GM19452 (cell line): ENCODE results near the gene ARL10.
A peak's percentile ranks its signal among the peaks of the same experiment; 100 is the strongest.

ENCODE experiments used
- ATAC-seq: cut with Tn5 transposase; IDR thresholded peaks from one replicate; pipeline ENCODE4 v1.9.1; 2021; ENCODE audit not compliant: unreplicated experiment

ARL10 gene

DNA sequence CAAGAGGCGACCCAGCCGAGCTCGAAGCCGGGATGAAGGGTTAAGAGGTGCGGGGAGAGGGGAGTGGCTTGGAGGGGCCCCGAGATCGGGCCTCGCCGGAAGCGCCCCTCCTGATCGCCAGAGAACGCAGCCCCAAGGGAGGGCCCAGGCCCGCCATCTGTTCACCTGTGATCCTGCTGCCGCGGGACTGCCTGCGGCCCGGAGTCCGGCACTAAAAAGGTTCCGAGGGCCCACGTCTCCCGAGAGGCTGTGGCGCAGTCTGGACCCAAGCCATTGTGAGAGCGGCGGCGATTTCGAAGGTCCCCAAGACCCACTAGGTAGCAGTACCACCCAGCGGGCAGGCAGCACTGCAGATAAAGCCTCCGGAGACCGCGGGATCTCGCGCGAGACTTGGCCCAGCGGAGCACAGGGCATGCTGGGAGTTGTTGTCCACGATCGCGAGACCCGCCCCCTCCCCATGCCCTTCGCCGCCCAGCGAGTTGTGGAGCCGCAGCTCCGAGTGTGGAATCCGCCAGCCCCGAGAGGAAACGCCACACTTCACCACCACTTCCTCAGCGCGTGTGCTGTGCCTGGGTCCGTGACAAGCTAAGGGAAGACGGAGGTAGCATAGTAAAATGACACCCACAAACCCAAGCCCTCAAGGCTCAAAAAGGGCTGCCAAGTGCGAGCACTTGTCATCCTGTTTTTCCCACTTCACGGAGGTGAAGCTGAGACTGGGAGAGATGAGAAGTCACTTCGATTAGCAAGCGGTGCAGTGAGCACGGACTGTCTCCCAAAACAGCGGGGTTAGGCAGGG, 3.7 kb upstream of the ARL10 start, which contains the start of gene KIAA1191:
Gene KIAA1191, minus strand, starts transcription at position 328 of the 796 bp plus-strand sequence. CDS start 2,256 bp downstream, outside the sequence.
- peak; percentile 87 for ATAC-seq

DNA sequence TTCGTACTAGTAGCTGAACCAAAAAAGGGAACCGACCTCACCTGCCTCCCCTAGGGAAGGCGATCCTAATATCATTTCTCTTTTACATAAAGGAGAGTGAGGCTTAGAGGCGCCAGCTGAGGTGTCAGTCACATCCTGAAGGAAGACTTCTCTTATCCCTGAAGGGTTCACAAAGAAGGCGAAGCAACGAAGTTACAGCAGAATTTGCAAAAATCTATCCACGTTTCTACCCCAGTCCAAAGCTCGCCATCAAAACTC, 3.1 kb upstream of the ARL10 start:
- no peak for ATAC-seq

DNA sequence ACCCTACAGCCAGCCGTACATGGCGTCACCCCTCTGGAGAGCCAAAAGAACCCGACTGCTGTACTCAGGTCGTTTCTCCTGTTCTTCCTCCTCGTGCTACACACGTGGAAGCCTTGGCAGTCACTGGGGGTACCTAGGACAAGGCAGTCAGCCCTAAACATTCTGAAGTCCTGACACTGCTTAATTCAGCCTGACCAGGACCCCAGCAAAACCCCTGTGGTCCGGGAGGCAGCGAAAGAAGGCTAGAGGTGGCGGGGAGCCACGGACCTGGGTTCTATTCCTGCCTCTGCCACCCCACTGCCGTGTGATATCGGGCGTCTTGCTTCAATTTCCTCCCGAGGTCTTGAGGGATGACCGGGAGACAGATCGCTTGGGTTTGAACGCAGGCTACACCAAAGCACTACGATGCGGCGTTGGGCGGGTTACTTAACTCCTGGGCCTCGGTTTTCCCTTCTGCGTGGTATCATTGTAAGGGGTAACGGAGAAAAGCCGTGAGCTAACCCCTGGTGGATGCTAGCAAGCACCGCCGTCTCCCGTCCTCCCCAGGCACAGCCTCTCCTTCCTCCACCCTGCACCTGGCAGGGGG, 429 bp upstream of the ARL10 start:
- no peak for ATAC-seq

DNA sequence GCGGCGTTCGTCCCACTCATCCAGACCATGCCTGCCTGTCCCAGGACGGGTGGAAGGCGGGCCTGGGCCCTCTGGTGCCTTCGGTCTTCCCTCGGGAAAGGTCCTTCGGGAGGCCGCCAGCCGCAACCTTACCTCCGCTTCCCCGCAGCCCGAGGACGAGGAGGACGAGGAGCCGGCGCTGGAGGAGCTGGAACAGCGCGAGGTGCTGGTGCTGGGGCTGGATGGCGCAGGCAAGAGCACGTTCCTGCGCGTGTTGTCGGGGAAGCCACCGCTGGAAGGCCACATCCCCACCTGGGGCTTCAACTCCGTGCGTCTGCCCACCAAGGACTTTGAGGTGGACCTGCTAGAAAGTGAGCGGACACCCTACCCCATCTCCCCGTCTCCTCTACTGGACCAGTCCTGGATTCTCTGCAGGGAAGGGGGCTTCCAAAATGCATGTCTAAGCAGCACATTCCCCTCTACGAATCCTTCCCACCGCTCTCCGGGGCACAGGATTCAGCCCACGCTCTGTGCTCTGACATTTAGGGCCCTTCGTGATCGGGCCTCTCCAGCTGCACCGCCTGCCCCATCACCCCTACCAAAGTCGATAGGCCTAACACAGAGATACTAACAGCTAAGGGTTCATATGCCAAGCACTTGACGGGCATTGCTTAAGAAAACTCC, 1.1 kb downstream of the ARL10 start:
- no peak for ATAC-seq

DNA sequence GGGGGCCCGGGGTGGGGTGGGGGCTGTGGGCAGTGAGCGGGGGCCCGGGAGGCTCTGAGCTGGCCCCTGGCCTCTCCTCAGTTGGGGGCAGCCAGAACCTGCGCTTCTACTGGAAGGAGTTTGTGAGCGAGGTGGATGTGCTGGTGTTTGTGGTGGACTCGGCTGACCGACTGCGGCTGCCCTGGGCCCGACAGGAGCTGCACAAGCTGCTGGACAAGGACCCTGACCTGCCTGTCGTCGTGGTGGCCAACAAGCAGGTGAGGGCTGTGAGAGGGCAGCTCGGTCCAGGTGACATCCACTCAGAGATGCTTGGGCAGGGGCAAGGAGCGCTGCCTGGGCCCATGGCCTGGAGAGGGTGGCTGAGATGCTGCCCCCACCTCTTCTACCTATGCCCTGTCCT, 3.4 kb downstream of the ARL10 start:
- no peak for ATAC-seq

DNA sequence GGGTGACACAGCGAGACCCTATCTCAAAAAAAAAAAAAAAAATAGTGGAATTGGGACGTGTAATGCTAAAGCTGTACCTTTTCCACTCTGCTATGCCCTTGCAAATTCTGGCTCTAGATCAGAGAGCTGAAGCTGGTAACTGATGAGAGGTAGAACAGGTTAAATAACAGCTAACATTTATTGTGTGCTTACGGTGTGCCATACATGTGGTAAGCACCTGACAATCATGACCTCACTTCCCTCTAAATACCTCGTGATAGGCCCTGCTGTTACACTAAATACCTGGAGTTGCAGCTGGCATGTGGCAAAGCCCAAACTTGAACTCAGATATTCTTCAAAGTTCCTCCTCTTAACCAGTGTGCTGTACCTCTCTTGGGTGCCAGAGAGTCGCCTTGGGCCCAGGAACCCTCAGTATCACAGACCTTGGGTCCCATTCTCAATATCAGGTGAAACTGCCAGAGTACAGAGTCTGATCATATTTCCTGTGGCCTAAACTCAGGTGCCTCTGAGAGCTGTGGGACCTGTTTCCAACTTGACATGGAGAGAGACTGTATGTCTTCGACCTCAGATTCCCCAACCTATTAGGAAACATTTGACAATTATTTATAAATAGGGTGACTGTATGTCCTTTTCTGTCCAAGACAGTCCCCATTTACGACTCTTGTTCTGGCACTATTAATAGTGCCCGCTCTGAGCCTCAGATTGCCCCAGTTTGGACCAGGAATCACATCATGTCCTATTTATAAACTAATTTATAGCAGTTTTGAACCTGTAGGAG, 4.8 kb downstream of the ARL10 start:
- ATAC-seq: no peak

DNA sequence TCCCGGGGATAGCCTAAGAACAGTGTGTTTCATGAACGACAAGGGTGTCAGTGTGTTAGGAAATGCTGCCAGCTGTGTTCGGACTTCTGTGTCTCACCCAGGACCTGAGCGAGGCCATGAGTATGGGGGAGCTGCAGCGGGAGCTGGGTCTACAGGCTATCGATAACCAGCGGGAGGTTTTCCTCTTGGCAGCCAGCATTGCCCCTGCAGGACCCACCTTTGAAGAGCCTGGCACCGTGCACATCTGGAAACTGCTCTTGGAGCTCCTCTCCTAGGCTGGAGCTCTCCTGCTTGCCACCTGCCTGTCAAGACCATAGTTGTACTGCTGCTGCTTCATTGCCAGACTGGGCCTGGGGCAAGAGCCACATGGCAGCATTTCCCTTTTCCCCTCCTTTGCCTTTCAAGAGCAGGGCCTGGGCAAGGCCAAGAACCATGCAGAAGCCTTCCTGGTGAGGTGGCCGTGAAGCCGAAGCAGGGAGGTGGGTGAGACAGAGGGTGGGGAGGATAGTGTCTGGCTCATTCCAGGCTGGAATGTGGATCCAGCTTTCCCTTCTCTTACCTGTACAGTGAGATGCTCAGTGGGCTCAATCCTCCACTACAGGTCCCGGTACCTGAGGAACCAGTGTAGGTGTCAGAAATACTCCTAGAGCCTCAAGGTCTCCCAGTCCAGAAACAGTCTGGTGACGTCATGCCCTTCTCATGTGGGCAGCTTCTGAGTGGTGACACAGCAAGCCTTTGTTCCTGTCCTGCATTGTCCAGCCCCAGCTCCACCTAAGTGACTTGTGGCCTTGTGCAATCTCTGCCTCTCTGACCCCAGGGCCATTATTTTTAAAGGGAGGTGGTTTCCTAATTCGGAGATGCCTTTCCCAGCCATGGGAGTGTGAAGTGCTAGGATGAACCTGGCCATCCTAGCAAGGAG, 6.6 kb downstream of the ARL10 start:
- ATAC-seq: no peak

DNA sequence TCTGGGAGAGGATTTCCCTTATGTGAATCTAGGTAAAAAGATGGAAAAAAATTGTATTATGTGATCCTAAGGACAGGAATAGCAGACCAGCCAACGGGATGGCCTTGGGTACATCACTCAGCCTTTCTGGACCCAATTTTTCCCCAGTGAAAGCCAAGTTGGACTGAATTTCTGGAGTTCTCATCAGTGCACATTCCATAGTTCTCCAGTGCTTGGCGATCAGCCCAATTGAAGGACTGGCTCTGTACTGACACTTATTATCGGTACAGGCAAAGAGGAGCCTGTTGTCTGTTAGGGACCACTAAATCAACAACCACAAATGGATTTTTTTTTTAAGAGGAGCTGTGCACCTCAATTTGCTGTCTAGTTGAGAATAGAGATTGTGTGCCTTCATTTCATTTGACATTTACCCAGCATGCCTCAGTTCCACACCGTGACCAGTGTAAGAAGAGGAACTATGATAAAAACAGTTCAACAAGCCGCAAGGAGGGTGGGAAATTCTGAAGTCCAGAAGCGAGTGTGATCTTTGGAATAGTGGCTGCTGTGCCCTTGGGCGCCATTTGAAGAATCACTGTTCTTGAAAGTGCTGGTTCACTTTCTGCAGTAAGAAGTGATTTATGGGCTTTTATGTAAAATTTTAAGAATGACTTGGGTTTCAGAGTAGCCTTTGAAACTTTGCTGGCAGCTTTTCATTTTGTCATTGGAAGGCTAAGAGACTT, 8.0 kb downstream of the ARL10 start:
- ATAC-seq: no peak

DNA sequence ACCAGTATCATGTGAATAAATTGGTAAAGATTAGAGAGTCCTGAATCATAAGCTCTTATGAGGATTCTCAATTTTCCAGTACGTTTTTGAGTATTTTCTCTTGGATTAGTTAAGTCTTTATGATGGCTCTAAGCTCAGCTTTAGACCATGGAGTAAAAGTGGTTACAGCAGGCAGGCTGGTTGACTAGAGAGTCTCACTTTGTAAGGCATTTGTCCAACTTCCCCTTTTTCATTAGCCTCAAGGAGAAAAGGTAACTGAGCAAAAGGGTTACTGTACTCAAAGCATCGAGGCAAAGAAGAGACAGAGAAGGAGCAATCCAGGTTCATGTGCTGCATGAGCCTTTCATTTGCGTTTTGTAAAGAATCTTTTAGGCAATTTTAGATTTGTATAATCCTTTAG, 14.6 kb downstream of the ARL10 start:
- no peak for ATAC-seq

DNA sequence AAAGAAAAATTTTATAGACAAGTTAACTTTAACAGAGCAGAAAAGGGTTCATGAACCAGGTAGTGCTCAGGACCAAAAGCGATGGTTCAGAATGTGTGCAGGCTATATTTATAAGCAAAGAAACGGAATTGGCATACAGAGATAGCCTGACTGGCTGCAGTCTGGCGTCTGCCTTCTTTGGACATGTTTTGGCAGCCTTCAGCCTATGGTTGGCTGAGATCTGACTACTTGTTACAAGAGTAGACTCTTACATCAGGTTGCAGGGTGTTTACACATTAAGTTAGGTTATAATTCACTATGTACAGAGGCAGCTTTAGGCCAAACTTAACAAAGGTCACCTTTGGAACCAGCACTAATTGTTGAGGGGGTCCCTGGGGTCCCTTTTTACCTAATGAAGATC, 16.1 kb downstream of the ARL10 start:
- ATAC-seq: no peak

DNA sequence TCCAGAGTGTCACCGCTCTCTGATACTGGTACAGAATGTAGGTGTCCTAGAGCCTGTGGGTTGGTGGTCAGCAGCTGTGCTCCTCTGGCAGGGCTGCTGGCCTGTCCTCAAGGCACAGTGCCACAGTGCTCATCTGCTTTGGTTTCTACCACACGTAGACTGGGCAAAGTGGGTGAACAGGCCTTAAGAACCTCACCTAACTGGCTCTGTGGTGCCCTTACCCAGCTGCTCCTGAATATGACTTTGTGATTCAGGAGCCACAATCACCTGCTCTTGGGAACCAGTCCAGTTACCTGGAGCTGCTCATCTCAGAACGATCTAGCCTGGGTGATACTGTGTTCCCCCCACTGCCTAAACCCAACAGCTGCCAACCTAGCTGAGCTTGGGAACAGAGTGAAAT, 16.7 kb downstream of the ARL10 start:
- no peak for ATAC-seq

DNA sequence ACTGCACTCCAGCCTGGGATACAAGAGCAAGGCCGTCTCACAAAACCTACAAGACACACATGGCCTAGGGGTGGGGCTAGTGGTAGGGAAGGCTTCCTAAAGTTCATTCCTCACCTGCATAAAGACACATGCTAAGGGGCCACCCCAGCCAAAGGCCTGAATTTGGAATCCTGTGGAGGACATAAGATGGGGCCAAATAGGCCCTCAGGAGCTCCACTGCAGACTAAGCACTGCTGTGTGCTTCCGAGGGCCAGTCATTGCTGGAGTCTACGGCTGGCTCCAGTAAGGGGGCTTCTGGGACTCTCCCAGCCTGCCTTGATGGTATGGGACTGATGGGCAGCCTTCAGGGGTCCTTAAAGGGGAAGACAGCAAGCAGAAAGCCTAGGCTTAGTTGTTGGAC, 17.4 kb downstream of the ARL10 start:
- ATAC-seq: no peak

DNA sequence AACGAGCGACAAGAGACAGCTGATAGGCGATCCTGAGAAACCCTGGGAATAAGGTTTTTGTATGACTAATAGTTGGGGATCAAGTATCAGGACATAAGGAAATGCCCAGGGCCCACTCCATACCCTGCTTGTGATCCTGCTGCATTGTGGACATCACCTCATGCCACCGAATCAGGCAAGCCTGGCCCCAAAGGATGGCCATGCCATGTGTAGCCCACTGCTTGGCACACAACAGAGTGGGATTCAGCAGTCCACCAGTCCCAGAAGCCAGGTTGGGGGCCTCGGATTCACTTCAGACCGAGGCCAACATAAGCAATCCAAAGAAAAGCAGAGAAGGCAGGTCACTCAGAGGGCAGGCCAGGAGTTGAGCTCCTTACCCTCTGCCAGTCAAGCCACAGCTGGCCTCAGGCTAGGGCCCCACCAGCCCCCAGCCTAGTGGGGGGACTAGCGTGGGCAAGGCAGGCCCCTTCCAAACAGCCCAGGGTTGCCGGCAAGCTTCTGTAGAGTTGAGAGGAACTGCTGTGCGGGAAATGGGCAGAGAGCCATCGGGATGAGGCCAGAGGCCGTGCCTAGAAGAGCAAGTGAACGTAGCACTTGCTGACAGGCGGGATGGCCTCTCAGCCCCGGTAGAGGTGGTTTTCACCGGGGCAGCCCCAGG, 18.1 kb downstream of the ARL10 start:
- no peak for ATAC-seq

DNA sequence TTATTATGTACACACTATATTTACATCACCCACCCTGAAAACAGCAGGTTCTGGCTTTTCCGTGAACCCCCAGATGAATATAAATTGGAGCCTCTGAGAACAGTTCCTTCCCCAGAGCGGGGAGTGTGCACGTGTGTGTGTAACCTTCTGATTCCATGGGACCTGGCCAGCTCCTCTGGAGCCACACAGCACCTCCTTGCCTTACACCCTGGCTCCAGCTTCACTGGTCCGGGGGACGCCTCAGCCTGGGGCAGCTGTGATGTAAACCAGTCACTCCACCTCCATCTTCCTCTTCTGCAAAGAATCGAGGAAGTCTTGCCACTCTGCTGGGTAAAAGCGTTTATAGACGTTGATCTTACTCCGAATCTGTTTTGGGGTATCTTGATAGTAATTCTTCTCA, 18.7 kb downstream of the ARL10 start:
- ATAC-seq: no peak

DNA sequence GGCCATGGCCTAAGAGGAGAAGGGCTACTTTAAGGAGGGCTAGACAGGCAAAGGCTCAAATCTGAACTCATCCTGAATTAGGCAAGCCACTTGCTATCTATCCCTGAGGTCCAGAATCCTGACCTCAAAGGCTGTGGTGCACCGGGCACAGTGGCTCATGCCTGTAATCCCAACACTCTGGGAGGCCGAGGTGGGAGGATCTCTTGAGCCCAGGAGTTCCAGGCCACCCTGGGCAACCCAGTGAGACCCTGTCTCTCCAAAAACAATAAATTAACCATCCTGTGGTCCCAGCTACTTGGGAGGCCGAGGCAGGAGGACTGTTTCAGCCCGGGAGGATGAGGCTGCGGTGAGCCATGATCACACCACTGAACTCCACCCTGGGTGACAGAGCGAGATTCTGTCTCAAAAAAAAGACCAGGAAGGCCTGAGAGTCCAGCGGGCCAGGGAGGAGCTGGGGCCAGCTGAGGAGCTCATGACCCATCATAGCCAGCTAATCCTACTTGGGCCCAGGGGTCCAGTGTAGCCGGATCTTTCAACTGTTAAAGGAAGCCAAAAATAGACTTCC, 19.2 kb downstream of the ARL10 start:
- no peak for ATAC-seq

DNA sequence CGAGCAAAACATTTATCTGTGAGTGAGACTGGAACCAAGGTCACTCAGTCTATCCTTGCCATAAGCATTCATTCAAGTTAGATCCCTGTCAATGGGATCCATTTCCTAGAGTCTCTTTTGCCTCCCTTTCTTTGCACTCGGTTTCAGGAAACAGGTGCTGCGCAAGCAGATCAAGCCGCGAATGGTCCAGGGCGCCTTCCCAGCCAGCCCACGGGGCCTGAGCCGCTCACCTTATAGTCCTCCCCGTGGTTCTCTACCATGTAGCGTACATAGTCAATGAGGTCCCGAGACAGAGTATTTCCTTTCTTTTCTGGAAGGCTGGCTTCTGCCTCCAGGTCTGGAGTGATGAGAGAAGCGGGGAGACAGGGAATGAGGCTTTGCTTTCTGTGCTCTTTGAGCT, 19.7 kb downstream of the ARL10 start:
- no peak for ATAC-seq

DNA sequence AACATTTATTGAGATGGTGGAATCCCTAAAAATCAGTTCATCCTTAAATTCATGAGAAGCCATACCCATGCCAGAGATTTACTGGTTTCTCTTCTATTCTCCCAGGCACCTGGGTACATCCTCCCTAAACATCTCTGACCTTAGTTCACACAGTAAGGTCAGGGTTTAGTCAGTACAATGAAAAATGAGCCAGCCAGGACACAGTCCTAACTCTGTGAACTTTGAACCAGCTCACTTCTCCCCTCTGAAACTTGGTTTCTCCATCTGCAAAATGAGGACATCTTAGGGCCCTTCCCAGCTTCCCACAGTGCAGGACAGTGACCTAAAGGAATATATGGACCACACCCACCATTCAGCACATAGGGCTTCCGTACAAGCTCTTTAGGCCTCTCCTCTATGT, 21.2 kb downstream of the ARL10 start:
- no peak for ATAC-seq

DNA sequence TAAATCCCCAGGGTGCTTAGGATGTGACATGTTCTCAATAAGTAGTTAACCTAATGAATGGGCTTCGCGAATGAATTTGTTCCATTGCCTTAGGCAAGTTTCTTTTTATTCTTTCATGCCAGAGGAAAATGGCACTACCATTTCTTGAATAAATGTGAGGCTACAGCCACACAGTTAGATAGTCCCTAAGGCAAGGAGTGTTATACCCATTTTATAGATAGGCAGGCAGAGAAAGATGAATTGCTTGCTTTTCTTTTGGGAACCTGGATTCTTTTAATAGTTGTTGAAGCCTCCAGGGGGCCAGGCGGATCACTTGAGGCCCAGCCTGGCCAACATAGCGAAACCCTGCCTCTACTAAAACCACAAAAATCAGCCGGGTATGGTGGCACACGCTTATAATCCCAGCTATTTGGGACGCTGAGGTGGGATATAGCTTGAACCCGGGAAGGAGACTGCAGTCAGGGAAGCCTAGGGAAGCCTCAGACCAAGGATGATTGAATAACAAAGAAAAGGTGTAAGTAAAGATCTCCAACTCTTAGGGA, 22.2 kb downstream of the ARL10 start:
- ATAC-seq: no peak

DNA sequence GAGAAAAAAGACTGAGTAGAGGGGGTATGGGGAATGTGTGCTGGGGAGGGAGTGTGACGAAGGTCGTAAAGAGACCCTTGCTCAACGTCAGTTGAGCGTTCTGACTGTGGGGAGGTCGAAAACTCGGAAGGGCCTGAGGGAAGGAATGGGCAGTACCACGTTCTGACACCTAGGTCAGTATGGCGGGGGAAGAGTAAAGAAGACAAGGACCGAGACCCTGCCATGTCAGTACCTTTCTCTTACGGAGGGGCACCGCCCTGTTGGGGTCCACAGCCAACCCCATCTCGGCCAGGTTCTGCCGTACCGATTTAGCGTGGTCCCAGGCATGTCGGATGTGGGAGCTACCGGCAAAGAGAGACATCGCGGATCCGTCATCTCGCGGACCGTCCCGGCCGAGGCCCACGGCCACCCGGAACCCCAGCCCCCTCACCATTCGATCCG, 22.7 kb downstream of the ARL10 start:
- ATAC-seq: no peak
